Activated CD4-positive, alpha-beta T cell treated with anti-CD3 and anti-CD28 coated beads, Interleukin-2, Interleukin-6, amounts not matched to agents 100 ng/mL and 50 ng/mL, durations not matched to agents 16 hours and 8 hours (primary cell): ENCODE data around the gene ALMS1.
A peak's percentile ranks its signal among the peaks of the same experiment; 100 is the strongest.
"Not testable (repeated sequence)": the region's sequence is repeated elsewhere in the genome, so short reads cannot be mapped to it uniquely, and the experiment has no call there.

Experiments used
- DNase-seq: peaks from one replicate; pipeline ENCODE4 v3.0.0-alpha.2; 2020

ALMS1 gene

DNA sequence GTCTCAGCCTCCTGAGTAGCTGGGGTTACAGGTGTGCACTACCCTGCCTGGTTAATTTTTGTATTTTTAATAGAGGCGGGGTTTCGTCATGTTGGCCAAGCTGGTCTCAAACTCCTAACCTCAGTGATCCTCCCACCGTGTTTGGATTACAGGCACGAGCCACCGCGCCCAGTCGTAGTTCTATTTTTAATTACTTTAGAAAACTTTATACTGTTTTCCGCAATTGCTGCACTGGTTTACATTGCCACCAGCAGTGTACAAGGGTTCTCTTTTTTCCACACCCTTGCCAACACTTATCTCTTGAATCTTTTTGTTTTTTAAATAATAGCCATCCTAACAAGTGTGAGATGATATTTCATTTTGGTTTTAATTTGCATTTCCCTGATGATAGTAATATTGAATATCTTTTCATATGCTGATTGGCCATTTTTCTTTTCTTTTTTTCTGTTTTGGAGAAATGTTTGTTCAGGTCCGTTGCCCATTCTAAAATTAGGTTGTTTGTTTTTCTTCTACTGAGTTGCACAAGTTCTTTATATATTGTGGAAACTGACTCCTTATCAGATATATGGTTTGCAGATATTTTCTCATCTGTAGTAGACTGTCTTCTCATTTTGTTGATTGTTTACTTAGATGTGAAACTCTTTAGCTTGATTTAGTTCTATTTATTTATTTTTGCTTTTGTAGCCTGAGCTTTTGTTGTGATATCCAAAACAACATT lies 16.9 kb downstream of the ALMS1 start:
- no peak for DNase-seq

DNA sequence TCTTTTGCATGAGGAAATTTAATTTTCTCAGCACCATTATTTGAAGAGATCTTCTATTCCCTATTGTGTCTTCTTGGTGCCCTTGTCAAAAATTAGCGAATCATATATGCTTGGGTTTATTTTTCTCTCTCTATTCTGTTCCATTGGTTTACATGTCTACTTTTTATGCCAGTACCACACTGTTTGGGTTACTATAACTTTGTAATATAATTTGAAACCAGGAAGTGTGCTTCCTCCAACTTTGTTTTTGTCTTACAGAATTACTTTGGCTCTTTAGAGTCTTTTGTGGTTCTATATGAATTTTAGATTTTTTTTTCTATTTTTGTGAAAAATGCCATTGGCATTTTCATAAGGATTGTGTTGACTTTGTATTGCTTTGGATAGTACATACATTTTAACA lies 17.6 kb downstream of the ALMS1 start:
- DNase-seq: no peak

- no peak for DNase-seq
These were observed 18.8 kb downstream of the ALMS1 start for GRCh38 chr2:73404409-73404808.

DNA sequence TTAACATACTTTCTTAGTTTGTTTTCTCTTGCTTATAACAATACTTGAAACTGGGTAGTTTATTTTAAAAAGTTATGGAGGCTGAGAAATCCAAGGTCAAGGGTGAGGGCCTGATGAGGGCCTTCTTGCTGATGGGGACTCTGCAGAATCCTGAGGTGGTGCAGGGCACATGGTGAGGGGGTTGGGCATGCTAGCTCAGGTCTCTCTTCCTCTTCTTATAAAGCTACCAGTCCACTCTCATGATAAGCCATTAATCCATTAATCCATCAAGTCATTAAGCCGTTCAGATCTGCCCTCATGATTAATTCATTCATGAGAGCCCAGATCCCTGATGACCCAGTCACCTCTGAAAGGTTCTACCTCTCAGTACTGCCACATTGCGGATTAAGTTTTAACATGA lies 21.4 kb downstream of the ALMS1 start:
- DNase-seq: no peak

GRCh38 chr2:73408198-73408597 lies 22.6 kb downstream of the ALMS1 start:
- no peak for DNase-seq

- peak; percentile 5 for DNase-seq
These were observed 29.1 kb downstream of the ALMS1 start for GRCh38 chr2:73414696-73415095.

GRCh38 chr2:73415906-73416305 lies 30.3 kb downstream of the ALMS1 start:
- no peak for DNase-seq

GRCh38 chr2:73418343-73418742 lies 32.7 kb downstream of the ALMS1 start:
- DNase-seq: no peak

- no peak for DNase-seq
These were observed 38.3 kb downstream of the ALMS1 start for GRCh38 chr2:73423913-73424312.

GRCh38 chr2:73426176-73426575 lies 40.5 kb downstream of the ALMS1 start:
- no peak for DNase-seq

GRCh38 chr2:73436019-73436418 lies 50.4 kb downstream of the ALMS1 start:
- DNase-seq: no peak

DNA sequence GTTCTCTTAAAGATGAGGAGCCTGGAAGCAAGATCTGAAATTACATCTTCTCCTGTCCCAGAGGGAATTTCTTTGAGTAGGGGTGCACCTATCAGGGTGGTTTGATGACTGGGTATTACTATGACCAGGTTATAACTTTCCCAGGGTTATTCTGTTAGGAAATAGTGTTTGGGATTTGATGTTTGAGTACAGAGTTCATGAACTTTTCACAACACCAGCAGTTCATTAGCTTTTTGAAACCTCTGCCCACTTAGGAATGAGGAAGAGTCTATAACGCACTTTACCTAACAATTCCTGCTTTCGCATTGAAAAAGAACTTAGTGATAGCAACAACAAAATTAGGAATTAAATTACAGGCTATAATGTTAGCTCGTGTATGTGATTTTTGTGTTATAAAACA lies 58.6 kb downstream of the ALMS1 start:
- no peak for DNase-seq

- DNase-seq: no peak
These were observed 63.2 kb downstream of the ALMS1 start for GRCh38 chr2:73448856-73449255.

DNA sequence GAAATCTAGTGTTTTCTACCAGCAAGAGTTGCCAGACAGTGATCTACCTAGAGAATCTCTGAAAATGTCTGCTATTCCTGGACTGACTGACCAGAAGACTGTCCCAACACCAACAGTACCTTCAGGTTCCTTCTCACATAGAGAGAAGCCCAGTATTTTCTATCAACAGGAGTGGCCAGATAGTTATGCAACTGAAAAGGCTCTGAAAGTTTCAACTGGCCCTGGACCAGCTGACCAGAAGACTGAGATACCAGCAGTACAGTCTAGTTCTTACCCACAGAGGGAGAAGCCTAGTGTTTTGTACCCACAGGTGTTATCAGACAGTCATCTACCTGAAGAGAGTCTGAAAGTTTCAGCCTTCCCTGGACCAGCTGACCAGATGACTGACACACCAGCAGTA lies 63.8 kb downstream of the ALMS1 start:
- DNase-seq: no peak

GRCh38 chr2:73451263-73451972 lies 65.8 kb downstream of the ALMS1 start:
- no peak for DNase-seq

DNA sequence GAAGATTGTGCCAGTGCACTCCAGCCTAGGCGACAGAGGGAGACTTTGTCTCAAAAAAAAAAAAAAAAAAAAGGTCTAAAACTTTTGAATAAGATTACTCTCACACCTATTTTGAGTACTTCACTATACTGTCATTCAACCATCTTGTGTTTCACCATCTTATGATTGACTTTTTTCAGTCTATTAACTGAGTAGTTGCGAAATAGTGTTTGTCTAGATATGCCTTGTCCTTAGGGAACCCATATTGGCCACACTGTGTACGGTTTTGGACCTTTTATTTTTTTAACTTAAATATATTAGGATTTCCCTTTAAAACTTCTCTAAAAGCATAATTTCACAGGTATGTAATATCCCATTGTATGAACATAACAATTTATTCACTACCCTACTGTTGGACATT lies 72.3 kb downstream of the ALMS1 start:
- DNase-seq: no peak

GRCh38 chr2:73462388-73462787 lies 76.8 kb downstream of the ALMS1 start:
- DNase-seq: not testable (repeated sequence)

DNA sequence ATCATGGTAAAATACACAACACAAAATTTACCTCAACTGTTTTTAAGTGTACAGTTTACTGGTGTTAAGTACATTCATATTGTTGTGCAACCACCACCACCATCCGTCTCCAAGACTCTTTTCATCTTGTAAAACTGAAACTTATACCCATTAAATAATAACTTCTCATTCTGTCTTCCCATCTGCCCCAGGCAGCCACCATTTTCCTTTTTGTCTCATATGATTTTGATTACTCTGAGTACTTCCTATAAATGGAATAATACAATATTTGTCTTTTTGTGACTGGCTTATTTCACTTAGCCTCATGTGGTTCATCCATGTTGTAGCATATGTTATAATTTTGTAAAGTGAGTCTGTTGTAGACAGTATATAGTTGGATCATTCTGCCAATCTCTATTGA lies 82.7 kb downstream of the ALMS1 start:
- DNase-seq: no peak

DNA sequence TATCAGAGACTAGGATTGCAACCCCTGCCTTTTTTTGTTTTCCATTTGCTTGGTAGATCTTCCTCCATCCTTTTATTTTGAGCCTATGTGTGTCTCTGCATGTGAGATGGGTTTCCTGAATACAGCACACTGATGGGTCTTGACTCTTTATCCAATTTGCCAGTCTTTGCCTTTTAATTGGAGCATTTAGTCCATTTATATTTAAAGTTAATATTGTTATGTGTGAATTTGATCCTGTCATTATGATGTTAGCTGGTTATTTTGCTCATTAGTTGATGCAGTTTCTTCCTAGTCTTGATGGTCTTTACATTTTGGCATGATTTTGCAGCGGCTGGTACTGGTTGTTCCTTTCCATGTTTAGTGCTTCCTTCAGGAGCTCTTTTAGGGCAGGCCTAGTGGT lies 98.2 kb downstream of the ALMS1 start:
- not testable (repeated sequence) for DNase-seq

DNA sequence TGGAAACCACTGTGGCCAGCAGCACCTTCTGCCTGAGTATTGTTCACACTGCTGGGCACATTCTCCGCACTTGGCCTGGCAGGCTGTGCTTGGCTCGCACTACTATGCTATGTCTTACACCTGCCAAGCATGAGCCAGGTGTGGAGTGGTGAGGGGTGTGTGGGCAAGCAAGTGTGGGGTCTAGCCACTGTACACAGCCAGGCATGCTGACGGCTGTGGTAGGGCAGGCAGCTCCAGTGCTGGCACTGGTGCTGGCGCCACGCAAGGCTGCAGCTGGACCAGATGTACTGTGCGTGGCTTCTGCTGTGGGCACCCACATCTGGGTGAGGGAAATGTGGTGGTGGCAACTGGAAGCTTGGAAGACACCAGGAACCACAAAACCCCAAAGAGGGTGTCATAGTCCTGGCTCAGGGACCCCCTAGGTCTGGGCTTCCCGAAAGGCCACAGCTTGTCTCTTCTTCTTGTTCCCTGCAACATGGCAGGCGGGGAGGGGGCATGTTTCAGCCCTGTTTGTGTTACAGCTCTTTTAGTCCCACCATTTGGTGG lies 101.5 kb downstream of the ALMS1 start:
- no peak for DNase-seq

DNA sequence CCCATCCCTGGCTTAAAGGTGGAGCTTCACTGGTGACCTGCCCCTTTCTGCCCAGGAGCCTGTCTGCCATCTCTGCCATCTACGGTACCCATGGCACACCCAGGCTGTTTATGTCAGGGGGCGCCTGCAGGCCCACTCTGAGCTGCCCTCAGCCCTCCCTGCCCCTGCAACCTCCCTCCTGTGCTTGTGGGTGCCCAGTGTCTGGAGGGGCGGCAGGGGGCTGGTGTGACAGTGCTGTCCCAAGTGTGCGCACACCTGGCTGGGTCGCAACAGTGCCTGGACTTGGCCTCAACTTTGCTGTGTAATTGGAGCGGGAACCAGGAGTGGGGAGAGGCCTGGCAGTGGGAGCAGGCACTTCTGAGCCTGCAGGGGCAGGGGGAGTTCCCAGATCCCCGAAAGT lies 102.4 kb downstream of the ALMS1 start:
- no peak for DNase-seq

- DNase-seq: no peak
These were observed 103.4 kb downstream of the ALMS1 start for GRCh38 chr2:73489053-73489452.

DNA sequence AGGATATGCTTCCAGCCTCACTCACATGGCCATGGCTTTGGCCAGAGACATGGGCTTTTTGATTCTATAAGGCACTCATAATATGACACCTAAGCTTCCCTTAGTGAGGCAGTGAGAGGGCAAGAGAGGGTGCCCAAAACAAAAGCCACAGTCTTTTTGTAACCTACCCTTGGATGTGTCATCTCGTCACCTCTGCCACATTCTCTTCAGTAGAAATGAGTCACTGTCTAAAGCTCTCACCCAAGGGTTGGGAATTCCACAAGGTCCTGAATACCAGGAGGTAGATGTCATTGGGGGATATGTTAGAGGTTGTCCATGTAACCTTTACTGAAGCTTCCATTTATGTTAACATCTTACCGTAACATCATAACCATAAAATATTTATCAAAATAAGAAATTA lies 108.4 kb downstream of the ALMS1 start:
- DNase-seq: peak; percentile 6

GRCh38 chr2:73503992-73504570 lies 118.4 kb downstream of the ALMS1 start:
- DNase-seq: no peak
